Brain microvascular endothelial cell (primary cell): ENCODE measurements around the gene RYR2.

Experiments
- DNase-seq: peaks from one replicate; pipeline ENCODE4 v3.0.0-alpha.2; 2020
- H3K27ac ChIP-seq: fragments of 250-450 bp; sonication (Bioruptor Pico); 2 replicates; pipeline ENCODE4 v1.5.1; 2020; ENCODE audit warnings: mild to moderate bottlenecking, moderate library complexity
- H3K27me3 ChIP-seq: fragments of 250-450 bp; sonication (Bioruptor Pico); replicated peaks from 2 replicates; pipeline ENCODE4 v1.5.1; 2020; ENCODE audit warnings: mild to moderate bottlenecking
- H3K36me3 ChIP-seq: fragments of 250-450 bp; sonication (Bioruptor Pico); replicated peaks from 2 replicates; pipeline ENCODE4 v1.5.1; 2020; ENCODE audit warnings: mild to moderate bottlenecking
- H3K4me3 ChIP-seq: 2 replicates; pipeline ENCODE4 v1.5.1; 2011; ENCODE audit warnings: low read depth, mild to moderate bottlenecking, control low read depth, low read length, moderate library complexity
- in situ Hi-C: cut with HindIII; loops from 2 replicates; pipeline ENCODE4 v1.10.0; 2017; ENCODE audit warnings: low sequenced_read_pairs, low pct_ligation_motif_present
- TF ChIP-seq, protein P1 (sequence below): IDR thresholded peaks from 2 replicates; pipeline ENCODE4 v1.5.1; 2011; ENCODE audit warnings: low read depth, mild to moderate bottlenecking, moderate library complexity, low read length, control low read depth, inconsistent platforms; ENCODE audit errors: missing control alignments

Gene RYR2

GRCh38 chr1:237000191-237000590 is 41.8 kb upstream of the RYR2 start:
- TF ChIP-seq, protein P1, sequence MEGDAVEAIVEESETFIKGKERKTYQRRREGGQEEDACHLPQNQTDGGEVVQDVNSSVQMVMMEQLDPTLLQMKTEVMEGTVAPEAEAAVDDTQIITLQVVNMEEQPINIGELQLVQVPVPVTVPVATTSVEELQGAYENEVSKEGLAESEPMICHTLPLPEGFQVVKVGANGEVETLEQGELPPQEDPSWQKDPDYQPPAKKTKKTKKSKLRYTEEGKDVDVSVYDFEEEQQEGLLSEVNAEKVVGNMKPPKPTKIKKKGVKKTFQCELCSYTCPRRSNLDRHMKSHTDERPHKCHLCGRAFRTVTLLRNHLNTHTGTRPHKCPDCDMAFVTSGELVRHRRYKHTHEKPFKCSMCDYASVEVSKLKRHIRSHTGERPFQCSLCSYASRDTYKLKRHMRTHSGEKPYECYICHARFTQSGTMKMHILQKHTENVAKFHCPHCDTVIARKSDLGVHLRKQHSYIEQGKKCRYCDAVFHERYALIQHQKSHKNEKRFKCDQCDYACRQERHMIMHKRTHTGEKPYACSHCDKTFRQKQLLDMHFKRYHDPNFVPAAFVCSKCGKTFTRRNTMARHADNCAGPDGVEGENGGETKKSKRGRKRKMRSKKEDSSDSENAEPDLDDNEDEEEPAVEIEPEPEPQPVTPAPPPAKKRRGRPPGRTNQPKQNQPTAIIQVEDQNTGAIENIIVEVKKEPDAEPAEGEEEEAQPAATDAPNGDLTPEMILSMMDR = no peak
- in situ Hi-C loops = no loop called here

GRCh38 chr1:237003516-237003915 is 38.5 kb upstream of the RYR2 start:
- no peaks in the 10 kb centered on the region for H3K27me3 ChIP-seq

More at GRCh38 chr1:237000191-237000590, 41.8 kb upstream of the RYR2 start:
- Histone ChIP-seq H3K27ac (no peak overlapping the region), H3K27me3 (no peaks in the 10 kb centered on the region), H3K4me3 (no peak overlapping the region), H3K36me3 (no peaks in the 10 kb centered on the region)
- no peak for DNase-seq

GRCh38 chr1:237004116-237004515 is 37.9 kb upstream of the RYR2 start, which contains the start of gene MT1HL1:
TSS of gene MT1HL1 (minus strand) at chr1:237004441. CDS start at chr1:237004372, 69 bp downstream.
- Histone ChIP-seq H3K27ac (no peak within 1 kb of the TSS), H3K27me3 (no peaks in the 10 kb centered on the region), H3K36me3 (no peaks in the 10 kb centered on the region), H3K4me3 (no peak within 1 kb of the TSS)
- TF ChIP-seq, protein P1 = no peak
- DNase-seq = no peak
- in situ Hi-C loops = no loop called here

More at GRCh38 chr1:237003516-237003915, 38.5 kb upstream of the RYR2 start:
- TF ChIP-seq, protein P1 = no peak
- in situ Hi-C loops = no loop called here
- DNase-seq = no peak
- Histone ChIP-seq H3K27ac (no peak overlapping the region), H3K4me3 (no peak overlapping the region), H3K36me3 (no peaks in the 10 kb centered on the region)

GRCh38 chr1:237005674-237006073 is 36.3 kb upstream of the RYR2 start:
- TF ChIP-seq, protein P1 = no peak
- in situ Hi-C loops = no loop called here
- Histone ChIP-seq H3K27me3 (no peaks in the 10 kb centered on the region), H3K4me3 (no peak overlapping the region), H3K36me3 (no peaks in the 10 kb centered on the region), H3K27ac (no peak overlapping the region)
- DNase-seq = no peak

DNA sequence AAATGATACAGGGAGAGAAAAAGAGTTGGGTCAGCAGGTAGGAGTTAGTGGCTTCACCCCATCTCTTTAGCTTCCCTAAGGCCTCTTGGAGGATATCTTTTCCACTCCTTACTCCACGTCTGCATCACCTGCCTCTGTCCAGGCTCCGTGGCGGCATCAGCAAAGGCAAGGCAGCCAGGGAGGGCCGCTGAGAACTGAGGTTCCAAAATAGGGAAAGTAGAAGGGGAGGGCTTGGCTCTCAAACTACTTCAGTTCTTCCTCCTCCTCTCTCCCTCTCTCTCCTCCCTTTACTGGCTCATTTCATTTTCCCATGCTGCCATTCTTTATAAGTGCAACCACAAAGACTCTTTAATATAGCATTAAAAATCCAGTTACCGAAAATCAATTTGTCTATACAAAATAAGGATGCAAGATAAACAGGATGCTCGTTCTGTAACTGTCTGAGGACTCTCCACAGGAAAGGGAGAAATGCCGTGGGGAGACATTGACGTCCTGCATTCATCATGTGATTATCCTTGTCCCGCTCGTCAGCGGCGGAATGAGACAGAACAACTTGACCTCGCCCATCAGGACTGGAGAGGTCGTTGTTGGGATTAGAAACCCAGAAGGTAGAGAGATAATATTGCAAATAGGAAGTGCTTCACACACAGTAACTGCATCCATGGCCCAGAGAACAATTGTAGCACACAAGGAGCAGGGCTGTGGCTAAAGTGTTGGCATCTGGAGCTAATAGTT is 34.7 kb upstream of the RYR2 start:
- Histone ChIP-seq H3K27ac (no peak overlapping the region), H3K4me3 (no peak overlapping the region), H3K36me3 (no peaks in the 10 kb centered on the region), H3K27me3 (no peaks in the 10 kb centered on the region)
- in situ Hi-C loops = no loop called here
- no peak for DNase-seq
- TF ChIP-seq, protein P1 = no peak
